Erythroblast (primary cell): ENCODE measurements around the gene TMEM204.

Source experiments
- GATA1 ChIP-seq: IDR thresholded peaks from 2 replicates; pipeline ENCODE4 v1.6.1; 2011; ENCODE audit warnings: low read depth, mild to moderate bottlenecking, control low read depth, low read length, moderate library complexity
- POLR2A ChIP-seq: IDR thresholded peaks from 2 replicates; pipeline ENCODE4 v1.6.1; 2011; ENCODE audit warnings: mild to moderate bottlenecking, low read length

DNA sequence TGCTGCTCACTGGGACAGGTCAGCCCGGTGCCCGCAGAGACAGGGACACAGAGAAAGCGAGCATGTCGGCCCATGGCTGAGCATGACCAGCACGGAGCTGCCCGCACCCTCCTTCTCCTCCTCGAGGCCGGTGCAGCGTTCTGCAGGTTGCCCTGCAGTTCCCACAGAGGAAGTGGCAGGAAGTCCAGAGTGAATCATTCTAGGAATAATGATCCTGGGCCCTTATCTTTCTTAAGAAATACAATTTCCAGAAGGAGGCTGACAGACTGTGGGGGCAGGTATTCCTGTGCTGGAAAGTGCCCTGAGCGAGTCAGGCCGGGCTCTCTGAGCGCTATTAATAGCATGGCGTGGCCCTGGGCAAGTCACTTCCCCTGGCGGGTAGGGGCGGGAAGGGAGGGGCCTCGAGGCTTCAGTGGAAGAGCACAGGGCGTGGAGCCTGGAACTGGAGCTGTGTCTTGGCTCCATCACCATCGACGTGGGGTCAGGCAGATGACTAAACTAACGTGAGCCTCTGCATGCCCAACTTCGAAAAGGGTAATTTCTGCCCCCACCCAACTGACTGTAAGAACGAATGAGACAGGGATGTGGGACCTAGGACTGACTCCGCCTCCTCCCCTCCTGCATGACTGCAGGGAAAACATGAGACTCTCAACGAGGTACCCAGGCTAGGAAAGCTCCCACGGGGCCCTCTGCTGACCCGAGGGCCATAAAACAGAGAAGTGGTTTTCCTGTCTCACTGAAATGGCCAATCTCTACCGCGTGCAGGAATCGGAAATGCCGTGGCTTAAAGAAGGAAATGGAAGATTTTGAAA lies 9.8 kb downstream of the TMEM204 start:
- TF ChIP-seq POLR2A (no peak), GATA1 (no peak)
